ENCODE data around the gene TCF4.

TCF4 gene

GRCh38 chr18:55253814-55254213 lies 334.2 kb downstream of the TCF4 start:
- TF ChIP-seq CTCF (conservative IDR thresholded peaks at IDR 0.05; ENCODE audit: low read length), result no peak

GRCh38 chr18:55252901-55253300 lies 335.1 kb downstream of the TCF4 start:
- no peak for TF ChIP-seq CTCF (conservative IDR thresholded peaks at IDR 0.05; ENCODE audit: low read length)
- H3K4me3 ChIP-seq (ENCODE audit: low read length), result no peak overlapping the region
- DNase-seq (ENCODE audit: low read depth), result peak; percentile 20

More at GRCh38 chr18:55253814-55254213, 334.2 kb downstream of the TCF4 start:
- H3K4me3 ChIP-seq (ENCODE audit: low read length), result no peak overlapping the region
- no peak for DNase-seq (ENCODE audit: low read depth)

GRCh38 chr18:55252053-55252675 lies 335.8 kb downstream of the TCF4 start:
- H3K4me3 ChIP-seq (ENCODE audit: low read length), result peak overlapping the region; percentile 16
- DNase-seq (ENCODE audit: low read depth), result no peak
- TF ChIP-seq CTCF (conservative IDR thresholded peaks at IDR 0.05; ENCODE audit: low read length), result no peak

GRCh38 chr18:55251254-55251971 lies 336.6 kb downstream of the TCF4 start:
- DNase-seq (ENCODE audit: low read depth), result peak; percentile 68
- H3K4me3 ChIP-seq (ENCODE audit: low read length), result peak overlapping the region; percentile 29
- no peak for TF ChIP-seq CTCF (conservative IDR thresholded peaks at IDR 0.05; ENCODE audit: low read length)

- DNase-seq (ENCODE audit: low read depth), result peak; percentile 39
- no peak for TF ChIP-seq CTCF (conservative IDR thresholded peaks at IDR 0.05; ENCODE audit: low read length)
- H3K4me3 ChIP-seq (ENCODE audit: low read length), result peak overlapping the region; percentile 29
These were observed 337.2 kb downstream of the TCF4 start for GRCh38 chr18:55250768-55251173.

GRCh38 chr18:55249550-55249949 lies 338.4 kb downstream of the TCF4 start:
- TF ChIP-seq CTCF (conservative IDR thresholded peaks at IDR 0.05; ENCODE audit: low read length), result no peak
- no peak overlapping the region for H3K4me3 ChIP-seq (ENCODE audit: low read length)

GRCh38 chr18:55248495-55248894 lies 339.5 kb downstream of the TCF4 start:
- no peak overlapping the region for H3K4me3 ChIP-seq (ENCODE audit: low read length)
- no peak for DNase-seq (ENCODE audit: low read depth)
- no peak for TF ChIP-seq CTCF (conservative IDR thresholded peaks at IDR 0.05; ENCODE audit: low read length)

More at GRCh38 chr18:55249550-55249949, 338.4 kb downstream of the TCF4 start:
- no peak for DNase-seq (ENCODE audit: low read depth)

Measured in AG10803 (cell line).